DMS 273 treated with DMSO at 0.1 percent for 48 hours (cell line): Measurements from ENCODE around the gene THOC1.
"Not testable (repeated sequence)": the region's sequence is repeated elsewhere in the genome, so short reads cannot be mapped to it uniquely, and the experiment has no call there.

Source experiments
- DNase-seq: peaks from one replicate; lab custom pipeline; 2025; lab: John Stamatoyannopoulos, UW

THOC1 gene, protein sequence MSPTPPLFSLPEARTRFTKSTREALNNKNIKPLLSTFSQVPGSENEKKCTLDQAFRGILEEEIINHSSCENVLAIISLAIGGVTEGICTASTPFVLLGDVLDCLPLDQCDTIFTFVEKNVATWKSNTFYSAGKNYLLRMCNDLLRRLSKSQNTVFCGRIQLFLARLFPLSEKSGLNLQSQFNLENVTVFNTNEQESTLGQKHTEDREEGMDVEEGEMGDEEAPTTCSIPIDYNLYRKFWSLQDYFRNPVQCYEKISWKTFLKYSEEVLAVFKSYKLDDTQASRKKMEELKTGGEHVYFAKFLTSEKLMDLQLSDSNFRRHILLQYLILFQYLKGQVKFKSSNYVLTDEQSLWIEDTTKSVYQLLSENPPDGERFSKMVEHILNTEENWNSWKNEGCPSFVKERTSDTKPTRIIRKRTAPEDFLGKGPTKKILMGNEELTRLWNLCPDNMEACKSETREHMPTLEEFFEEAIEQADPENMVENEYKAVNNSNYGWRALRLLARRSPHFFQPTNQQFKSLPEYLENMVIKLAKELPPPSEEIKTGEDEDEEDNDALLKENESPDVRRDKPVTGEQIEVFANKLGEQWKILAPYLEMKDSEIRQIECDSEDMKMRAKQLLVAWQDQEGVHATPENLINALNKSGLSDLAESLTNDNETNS

DNA sequence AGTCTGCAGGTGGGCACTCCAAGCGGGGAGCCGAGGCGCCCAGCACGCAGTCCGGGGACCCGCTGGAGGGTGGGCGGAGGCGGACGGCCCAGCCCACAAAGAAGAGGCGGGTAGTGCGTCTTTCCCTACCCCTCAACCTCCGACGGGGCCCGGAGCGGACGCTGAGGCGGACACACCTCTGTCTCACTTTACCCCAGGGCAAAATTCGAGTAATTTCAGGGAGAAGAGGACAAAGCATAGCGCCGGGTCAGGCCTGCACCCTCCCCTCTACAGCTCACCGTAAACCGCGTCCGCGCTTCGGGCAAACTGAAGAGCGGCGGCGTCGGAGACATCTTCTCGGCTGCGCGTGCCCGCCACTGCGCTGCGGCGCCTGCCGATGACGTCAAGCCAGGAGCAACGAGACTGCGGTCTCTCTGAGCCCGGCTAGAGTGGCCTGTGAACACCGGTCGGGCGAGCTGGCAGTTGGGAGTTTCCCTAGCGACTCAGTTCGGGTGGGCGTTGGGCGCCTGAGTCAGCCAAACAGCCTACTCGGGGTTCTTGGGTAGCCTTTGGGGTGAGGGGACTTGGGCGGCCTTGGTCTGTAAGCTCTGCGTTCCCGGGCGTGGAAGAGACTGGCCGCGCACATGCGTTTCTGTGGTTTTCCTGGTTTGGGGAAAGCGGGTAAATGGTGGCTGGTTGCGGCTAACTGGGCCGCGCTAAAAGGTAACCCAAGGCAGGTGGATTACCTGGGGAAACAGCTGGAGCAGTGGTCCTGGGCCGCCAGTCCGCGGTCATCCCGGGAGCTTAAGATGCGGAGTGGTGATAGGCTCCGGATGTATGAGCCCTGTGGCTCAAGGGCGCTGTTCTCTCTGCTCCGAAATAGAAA is at the start of gene THOC1:
TSS of gene THOC1 (minus strand) at position 360 of the 865 bp plus-strand sequence. CDS start at position 332, 28 bp downstream.
- peak; percentile 74 for DNase-seq

DNA sequence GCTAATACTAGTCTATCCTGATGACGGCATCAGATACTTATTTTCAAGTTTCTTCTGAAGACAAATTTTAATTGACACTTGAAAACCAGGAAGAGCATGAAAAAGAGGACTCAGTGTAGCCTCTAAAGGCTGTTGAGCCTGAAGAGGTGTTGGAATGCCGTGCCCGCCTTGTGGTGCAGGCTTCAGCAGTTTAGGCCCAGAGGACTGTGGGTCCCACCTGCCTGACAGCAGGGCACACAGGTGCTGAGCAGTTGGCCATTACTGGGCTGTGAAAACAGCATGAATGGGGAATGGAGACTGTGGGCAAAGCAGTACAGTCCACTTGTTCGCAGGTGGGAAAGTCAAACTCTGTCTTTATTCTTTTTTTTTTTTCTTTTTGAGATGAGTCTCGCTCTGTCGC is 49.8 kb upstream of the THOC1 start:
- no peak for DNase-seq

DNA sequence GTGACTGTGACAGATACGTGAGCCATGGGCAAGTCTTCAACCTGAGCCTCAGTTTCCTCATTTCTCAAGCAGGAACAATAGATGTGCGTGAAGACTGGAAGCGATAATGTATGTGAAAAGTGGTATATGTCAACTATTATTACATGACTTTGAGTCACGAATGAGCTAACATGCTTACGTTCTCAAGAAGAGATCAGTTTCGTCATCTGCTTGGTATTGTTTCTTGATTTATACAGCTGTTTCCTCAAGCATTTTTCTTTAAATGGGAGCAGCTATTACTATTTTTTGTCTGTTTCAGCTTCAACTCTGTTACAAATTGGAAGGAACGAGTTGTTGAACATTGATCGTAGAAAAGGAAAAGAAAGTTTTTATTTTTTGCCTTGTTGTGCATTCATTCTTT is 48.5 kb upstream of the THOC1 start:
- DNase-seq: no peak

DNA sequence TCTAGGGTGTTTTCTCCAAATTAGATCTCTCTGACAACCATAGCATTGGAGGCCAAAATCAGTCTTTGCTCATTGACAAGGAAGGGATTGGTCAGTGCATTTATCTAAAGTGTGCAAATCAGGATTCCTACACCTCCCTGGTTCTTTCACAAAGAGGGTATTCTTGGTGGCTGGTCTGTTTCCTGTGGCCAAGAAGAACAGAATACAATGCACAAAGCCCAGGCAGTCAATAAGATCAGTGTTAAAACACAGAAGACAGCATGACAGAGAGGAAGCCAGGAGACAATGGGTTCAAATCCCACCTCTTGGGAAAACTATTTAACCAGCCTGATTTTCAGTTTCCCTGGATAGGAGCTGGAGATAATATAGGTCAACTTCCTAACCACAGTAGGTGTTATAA is 46.1 kb upstream of the THOC1 start:
- no peak for DNase-seq

DNA sequence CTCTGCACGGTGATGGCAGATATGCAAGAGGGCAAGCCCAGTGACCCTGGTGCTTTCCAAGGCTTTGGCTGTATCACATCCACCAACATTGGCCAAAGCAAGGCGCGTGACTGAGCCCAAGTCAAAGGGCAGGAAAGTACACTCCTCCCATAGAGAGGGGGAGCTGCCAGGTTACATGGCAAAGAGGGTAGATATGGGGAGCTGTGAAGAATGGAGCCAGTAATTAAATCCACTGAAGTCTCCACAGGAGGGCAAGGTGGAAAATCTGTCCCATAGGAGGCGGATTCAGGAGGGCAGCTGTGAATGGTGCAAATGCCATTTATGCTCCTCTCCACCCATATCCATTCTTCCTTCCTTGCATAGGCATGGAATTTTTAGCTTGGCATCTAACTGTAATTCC is 44.6 kb upstream of the THOC1 start:
- DNase-seq: no peak

DNA sequence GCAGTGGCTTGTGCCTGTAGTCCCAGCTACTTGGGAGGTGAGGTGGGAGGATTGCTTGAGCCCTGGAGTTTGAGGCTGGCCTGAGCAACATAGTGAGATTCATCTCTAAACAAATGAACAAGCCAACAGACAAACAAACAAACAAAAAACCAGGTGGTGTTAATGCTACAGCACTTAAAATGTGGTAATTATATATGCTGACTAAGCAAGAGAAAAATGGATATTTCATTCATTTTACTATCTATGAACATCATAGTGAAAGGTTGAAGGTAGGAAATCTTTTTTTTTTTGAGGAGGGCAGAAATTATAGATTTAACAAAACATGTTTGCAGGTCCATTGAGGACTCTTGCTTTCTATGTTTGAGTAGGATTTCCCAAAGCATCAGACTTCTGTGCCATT is 42.2 kb upstream of the THOC1 start:
- DNase-seq: no peak

DNA sequence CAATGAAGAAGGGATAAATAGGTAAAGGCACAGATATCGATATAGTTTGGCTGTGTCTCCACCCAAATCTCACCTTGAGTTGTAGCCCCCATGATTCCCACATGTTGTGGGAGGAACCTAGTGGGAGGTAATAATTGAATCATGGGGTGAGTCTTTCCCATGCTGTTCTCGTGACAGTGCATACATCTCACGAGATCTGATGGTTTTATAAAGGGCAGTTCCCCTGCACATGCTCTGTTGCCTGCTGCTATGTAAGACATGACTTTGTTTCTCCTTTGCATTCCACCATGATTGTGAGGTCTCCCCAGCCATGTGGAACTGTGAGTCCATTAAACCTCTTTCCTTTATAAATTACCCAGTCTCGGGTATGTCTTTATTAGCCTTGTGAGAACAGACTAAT is 40.2 kb upstream of the THOC1 start:
- not testable (repeated sequence) for DNase-seq

DNA sequence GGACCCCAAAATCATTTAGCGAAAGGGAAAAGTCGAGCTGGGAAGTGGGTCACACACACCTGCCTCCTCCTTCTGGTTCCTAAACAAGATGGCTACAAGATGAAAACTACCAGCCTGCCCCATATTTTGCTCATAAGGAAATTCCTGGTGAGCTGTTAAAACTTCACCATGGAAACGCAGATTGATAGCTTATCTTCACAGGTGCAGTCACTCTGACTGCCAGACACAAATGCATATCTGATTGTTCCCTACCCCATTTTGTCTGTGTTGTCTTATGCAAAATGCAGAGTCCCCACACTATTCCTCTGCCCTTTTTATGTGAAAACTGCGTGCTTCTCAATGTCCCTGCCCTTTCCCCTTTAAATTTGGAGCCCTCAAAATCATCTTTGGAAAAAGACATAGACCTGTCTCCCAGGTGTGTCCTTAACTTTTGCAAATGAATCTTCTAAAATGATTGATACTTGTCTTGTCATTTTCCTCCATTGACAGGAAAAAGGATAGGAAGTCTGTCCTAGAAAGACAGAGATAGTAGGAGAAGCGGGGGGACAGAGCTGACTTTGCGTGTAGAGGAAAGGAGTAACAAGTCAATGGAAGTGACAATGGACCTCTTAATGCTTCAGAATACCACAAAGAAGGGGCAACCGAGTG is 38.9 kb upstream of the THOC1 start:
- DNase-seq: no peak

DNA sequence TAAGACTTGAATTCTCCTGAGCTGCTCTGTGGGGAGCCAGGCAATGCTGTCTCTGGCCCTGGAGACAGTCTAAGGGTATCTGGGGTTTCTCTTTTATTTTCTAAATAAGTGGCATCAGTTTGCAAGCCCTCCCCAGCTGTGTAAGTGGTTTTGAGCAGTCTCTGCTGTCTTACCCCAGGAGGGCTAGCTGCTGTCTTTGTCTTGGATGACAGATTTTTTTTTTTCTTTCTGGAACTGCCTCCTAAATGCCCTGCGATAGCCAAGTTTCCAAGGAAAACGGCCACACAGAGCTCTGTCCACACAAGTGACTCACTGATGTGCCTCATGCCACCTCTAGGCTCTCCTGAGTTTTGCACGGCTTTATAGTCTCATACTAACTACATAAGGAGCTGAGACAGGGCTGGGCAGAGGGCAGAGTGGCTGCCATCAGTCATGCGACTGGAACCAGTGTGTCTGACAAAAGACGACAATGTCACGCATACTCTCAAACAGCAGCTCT is 37.2 kb upstream of the THOC1 start:
- DNase-seq: no peak

DNA sequence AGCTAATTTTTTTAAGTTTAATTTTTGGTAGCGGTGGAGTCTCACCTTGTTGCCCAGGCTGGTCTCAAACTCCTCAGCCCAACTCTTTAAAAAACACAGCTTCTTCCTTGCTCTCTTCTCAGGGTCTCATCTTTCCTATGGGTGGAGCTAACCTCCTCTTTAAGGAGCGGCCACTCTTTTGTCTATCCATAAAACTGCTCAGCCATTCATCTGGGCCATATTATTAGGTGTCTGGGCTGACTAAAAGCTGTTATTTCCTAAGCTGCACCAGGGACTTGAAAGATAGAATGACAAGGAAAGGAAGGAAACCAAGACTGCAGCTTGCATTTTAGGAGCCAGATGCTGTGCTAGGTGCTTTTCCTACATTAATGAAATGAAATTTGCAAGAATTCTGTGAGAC is 35.8 kb upstream of the THOC1 start:
- DNase-seq: no peak

DNA sequence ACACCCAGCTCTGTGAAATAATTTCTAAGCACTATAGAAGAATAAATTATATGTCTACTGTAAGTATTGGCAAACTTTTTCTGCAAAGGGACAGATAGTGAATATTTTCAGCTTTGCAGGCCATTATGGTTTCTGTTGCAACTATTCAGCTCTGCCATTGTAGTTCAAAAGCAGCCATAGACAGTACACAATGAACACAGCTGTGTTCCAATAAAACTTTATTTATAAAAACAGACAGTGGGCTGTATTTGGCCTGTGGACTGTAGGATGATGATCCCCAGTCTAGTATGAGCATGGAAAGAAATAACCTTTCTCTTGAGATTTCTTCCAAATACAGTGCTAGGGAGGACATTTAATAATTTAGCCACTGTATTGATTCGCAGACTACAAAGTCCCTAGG is 35.2 kb upstream of the THOC1 start:
- DNase-seq: no peak

DNA sequence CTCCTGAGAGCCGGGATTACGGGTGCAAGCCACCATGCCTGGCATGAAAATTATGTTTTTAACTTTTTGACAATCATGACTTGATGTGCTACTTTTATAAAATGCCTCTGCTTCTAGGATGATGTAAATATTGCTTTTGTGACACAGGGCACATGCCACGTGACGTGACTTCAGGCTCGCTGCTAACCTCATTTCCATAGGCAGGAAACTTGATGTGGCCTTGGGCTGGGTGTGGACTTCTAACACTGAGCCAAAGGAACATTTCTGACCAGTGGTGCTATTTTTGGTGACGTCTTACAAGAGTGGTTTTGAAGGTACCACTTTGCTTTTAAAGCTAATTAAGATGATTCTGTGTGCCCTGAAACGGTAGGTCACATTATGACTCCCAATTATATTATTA is 34.2 kb upstream of the THOC1 start:
- DNase-seq: no peak

DNA sequence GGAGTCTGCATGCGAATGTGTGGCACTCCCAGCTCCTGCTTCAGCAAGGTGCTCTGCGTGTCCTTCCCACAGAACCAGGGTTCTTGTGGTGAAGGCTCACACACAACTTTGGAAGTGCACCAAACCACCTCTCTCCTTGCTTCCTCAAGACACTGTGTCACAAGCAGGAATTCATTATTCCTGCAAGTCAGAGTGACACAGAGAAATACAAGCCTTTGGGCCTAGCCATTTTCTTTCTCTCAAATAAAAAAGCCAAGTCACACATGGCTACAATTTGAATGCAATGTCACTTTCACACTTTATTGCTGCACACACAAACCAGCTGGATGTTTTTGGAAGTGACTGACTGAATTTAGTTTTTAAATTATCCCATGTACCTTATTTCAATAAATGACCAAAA is 30.1 kb upstream of the THOC1 start:
- no peak for DNase-seq

DNA sequence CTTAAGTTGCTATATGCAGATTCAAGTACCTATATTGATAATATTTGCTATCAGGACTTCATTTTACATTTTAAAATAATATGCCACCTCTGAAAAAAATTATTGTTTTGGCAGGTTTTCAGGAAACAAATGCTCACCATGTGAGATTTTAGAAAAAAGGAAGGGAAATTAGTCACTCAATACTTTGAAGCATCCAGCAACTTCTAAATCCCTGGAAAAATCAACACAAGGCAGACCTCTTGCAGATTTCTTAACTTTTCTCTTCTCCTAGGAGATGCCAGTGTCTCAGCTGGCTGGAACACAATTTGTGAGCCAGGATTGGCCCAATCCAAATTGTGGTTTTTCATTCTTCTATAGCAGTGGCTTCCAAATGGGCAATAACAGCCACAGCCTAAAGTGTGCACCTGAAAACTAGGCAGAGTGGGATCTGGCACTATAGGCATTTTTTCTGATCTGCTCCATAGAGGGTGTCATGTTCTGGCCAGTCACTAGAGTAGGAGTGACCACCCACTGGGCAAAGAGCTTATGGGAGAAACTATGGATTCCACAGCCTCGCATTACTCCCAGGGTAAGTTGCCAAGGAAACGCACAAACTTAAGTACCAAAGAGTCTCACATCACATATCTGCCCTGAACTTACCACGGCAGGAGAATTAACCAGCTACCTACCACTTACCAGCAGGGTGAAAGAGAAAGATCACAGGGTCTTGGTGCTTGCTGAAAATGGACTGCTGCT is 28.1 kb upstream of the THOC1 start:
- no peak for DNase-seq

DNA sequence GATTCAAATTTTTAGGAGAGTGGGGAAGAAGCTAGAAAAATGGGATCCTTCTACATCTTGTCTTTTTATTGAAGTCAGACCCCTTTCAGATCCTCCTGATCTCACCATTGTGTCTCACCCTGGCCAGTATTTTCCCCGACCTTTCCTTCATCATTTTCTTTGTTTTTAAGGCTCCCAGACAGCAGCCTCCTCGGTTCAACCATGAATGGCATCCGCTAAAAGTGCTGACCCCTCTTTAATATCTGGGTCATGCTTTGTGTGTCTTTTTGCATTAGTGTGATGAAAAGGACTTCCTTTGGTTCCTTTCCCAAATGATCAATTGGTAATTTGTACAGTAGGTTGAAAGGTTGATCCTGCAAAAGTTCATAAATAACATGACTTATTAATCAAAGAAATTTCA is 26.7 kb upstream of the THOC1 start:
- DNase-seq: no peak

DNA sequence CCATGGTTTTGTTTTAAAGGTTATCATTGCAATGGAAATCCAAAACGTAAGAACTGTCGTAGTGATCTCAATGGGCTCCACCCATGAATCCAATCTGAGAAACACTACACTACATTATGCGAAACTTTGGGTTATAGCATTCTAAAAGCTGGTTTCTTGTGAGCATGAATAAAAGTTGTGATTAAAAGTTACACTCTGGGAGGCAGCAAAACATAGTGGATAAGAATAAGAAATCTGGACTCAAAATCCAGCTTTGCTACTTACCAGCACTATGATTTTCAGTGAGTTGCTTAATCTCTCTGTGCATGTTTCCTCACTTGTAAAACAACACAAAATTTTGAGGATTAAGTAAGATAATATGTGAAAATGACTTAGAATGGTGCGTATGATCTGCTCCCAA is 25.7 kb upstream of the THOC1 start:
- no peak for DNase-seq

DNA sequence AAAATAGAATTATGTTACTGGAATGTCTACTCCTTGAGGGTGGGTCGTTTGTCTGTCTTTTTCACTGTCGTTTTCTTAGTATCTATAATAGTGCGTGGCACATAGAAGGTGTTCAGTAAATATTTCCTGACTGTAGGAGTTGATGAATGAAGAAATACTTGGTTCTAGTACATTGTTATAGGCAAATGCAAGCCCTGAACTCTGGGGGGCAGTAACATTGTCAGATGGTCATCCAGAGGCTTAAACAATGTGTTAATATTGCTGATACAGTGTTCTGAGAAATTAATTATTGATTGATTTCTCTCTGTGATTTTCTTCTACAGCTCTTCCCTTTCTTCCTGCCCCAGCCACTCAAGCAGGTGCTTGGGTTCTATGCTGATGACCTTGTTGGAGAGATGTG is 24.4 kb upstream of the THOC1 start:
- DNase-seq: no peak

DNA sequence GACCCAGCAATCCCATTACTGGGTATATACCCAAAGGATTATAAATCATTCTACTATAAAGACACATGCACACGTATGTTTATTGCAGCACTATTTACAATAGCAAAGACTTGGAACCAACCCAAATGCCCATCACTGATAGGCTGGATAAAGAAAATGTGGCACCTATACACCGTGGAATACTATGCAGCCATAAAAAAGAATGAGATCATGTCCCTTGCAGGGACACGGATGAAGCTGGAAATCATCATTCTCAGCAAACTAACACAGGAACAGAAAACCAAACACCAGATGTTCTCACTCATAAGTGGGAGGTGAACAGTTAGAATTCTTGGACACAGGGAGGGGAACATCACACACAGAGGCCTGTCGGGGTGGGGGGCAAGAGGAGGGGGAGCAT is 22.1 kb upstream of the THOC1 start:
- not testable (repeated sequence) for DNase-seq

DNA sequence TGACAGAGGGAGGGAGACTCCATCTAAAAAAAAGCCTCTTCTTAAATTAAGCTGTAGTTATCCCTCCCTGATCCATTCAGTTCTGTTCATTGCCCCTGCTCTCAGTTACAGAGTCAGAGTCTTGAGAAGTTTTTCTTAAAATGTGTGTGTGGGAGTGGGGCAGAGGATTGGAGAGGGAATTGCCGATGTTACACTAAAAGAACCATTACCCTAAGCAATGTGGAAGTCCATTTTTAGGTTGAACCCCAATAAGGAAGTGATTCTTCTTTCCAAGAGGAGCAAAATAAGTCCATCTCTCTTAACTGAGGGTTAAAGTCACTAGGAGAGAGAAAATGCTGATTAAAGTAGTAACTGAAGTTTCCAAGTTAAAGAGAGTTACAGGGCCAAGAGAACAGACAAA is 21.2 kb upstream of the THOC1 start:
- no peak for DNase-seq

DNA sequence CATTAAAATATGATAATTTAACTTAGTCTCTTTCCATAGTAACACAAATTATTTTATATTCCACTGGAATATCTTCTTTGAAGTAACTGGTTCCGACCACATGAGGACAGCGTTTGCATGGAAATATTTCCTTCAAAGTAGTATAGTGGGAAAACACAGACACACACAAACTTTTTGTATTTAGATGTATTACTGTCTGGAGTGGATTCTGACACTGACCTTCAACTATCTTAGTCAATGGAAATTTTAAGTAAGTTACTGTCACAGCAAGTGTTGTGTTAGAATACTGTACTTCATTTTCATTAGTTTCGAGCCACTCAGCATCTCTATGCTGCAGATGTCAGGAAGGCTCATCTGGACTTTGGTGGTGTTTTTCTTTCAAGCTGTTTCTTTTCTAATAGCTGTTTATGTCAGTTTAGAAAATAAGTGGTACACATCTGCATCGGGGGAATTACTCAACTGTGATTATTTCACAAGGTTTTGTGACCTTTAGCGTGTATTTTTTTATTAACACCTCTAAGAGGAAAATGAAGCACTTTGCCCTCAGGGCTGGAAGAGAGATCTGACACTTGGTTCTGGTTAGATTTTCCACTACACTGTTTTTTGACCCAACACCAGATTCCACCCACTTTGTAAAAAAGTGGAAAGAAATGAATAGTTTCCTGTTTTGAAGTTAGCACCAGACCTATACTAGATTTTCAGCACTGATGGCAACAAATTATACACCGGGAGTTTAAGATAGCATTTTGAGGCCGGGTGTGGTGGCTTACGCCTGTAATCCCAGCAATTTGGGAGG is 18.9 kb upstream of the THOC1 start:
- no peak for DNase-seq

DNA sequence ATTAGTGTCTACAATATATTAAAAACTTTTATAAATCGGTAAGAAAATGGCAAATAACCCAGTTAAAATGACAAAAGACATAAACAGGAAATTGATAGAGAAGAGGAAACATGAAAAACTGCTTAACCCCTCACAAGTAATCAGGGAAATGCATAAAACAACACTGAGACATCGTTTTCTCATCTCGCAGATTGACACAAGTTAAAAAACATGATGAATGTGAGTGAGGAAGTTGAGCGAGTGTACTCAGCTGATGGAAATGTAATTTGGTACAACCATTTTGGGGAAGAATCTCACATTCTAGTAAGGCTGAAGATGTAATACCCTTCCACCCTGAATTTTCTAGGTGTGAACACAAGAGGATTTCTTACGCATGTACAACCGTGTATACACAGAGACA is 18.0 kb upstream of the THOC1 start:
- DNase-seq: no peak
